Bronchial epithelial cell (primary cell): Measurements from ENCODE around the gene GAS7. TPM values are rescaled to one million over a fixed set of nuclear protein-coding genes. Genes with fewer than 3 reads are reported as not detected.

Experiments
- DNase-seq: peaks from one replicate; pipeline ENCODE4 v3.0.0-alpha.2; 2010; ENCODE audit warnings: low read depth
- FAIRE-seq: peaks from 2 replicates; lab custom pipeline; 2011; peaks lifted over from hg19 to GRCh38; lab: Jason Lieb, UNC
- H3K27me3 ChIP-seq: 2 replicates; pipeline ENCODE4 v1.5.1; 2011; ENCODE audit warnings: low read length; ENCODE audit not compliant: control insufficient read depth, insufficient read depth
- H3K36me3 ChIP-seq: 2 replicates; pipeline ENCODE4 v1.5.1; 2011; ENCODE audit warnings: low read length; ENCODE audit not compliant: control insufficient read depth, insufficient read depth
- H3K4me3 ChIP-seq: 2 replicates; pipeline ENCODE4 v1.5.1; 2011; ENCODE audit warnings: mild to moderate bottlenecking, low read depth, low read length, control low read depth
- total RNA-seq: library from RNA; depleted of rRNA; stranded (reverse); fragments of >200 nt; gene quantifications from 2 replicates; pipeline ENCODE4 v1.2.1, GENCODE V29; 2014
- TF ChIP-seq, protein P1 (sequence below): IDR thresholded peaks from 2 replicates; pipeline ENCODE4 v1.5.1; 2011; ENCODE audit warnings: mild to moderate bottlenecking, moderate library complexity, low read length, control low read depth, inconsistent platforms; ENCODE audit not compliant: insufficient read depth, severe bottlenecking

GAS7 gene
- total RNA-seq, 1 donor from 2014 or later, result 1.1 TPM

DNA sequence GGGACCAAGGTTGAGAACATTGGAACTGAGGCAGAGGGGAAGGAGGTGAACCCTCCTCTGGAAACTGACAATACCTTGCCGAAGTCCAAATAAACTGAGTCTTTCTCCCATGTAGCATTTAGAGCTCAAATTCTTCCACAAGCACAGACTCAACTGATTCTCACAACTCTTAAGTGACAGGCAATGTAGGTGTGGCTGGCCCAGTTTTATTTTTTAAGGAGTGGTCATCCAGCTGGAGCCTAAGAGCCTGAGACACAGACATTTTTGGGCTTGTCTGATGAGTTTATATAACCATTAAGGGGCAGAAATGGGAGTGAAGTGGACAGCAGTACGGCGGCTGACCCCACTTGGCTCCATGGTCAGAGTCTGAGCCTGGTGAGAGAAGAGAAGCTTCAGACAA, 304.2 kb downstream of the GAS7 start:
- FAIRE-seq, result no peak
- Histone ChIP-seq H3K36me3 (no peaks in the 10 kb centered on the region), H3K27me3 (no peaks in the 10 kb centered on the region), H3K4me3 (no peak overlapping the region)
- TF ChIP-seq, protein P1, sequence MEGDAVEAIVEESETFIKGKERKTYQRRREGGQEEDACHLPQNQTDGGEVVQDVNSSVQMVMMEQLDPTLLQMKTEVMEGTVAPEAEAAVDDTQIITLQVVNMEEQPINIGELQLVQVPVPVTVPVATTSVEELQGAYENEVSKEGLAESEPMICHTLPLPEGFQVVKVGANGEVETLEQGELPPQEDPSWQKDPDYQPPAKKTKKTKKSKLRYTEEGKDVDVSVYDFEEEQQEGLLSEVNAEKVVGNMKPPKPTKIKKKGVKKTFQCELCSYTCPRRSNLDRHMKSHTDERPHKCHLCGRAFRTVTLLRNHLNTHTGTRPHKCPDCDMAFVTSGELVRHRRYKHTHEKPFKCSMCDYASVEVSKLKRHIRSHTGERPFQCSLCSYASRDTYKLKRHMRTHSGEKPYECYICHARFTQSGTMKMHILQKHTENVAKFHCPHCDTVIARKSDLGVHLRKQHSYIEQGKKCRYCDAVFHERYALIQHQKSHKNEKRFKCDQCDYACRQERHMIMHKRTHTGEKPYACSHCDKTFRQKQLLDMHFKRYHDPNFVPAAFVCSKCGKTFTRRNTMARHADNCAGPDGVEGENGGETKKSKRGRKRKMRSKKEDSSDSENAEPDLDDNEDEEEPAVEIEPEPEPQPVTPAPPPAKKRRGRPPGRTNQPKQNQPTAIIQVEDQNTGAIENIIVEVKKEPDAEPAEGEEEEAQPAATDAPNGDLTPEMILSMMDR, result no peak
- DNase-seq, result no peak

DNA sequence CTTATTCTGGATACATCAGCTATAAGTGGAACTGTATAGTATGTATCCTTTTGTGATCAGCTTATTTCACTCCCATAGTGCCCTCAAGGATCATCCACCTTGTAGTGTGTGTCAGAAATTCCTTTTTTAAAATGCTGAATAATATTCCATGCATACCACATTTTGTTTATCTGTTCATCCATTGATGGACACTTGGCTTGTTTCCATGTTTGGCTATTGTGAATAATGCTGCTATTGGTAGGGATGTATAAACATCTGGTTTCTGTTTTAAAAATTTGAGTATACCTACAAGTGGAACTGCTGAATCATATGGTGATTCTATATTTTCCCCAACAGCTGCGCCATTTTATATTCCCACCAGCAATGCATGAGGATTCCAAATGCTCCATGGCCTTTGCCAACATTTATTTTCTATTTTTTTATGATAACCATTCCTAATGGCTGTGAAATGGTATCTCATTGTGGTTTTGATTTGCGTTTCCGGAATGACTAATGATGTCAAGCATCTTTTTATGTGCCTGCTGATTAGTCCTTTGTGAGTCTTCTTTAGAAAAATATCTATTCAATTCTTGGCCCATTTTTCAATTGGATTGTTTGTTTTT, 304.9 kb downstream of the GAS7 start:
- Histone ChIP-seq H3K27me3 (no peaks in the 10 kb centered on the region), H3K36me3 (no peaks in the 10 kb centered on the region), H3K4me3 (no peak overlapping the region)
- TF ChIP-seq, protein P1, result no peak
- DNase-seq (no peak), FAIRE-seq (no peak)

DNA sequence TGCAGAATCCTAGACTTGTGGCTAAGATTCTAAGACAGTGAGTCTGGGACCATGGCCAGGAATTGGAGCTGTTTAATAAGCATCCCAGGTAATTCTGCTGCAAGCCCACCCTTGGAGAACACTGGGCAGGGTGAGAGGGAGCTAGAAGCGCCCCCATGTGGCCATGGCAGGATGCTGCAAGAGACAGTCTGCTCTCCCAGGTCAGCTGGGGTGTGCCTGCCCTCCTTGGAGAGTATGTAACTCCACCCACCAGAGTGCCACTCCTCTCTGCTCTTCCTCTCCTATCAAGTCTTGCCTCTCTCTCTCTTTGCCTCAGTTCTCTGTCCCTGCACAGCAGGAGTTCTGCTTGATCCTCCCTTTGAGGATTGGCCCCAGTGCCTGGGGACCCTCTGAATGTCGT, 308.3 kb downstream of the GAS7 start:
- DNase-seq (no peak), FAIRE-seq (no peak)
- TF ChIP-seq, protein P1, result peak; percentile 26
- no peak overlapping the region for H3K4me3 ChIP-seq
- no peaks in the 10 kb centered on the region for H3K27me3 ChIP-seq
- H3K36me3 ChIP-seq, result no peaks in the 10 kb centered on the region

DNA sequence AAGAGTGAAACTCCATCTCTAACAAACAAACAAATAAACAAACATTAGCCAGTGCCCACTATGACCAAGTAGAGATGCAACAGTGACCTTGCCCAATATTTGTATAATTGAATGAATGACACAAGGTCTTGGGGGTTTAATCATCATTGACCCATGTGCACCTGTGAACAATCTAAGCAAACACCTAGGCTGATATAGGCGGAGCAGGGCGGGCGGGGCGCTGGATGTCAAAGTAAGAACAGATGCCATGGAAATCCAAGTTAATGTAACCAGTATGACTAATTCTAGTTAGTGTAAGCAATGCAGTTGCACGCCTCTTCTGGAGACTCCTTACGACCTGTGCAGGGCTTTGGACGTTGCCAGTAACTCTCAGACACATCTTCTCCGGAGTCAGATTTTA, 310.9 kb downstream of the GAS7 start:
- DNase-seq (no peak), FAIRE-seq (no peak)
- Histone ChIP-seq H3K36me3 (no peaks in the 10 kb centered on the region), H3K27me3 (no peaks in the 10 kb centered on the region), H3K4me3 (no peak overlapping the region)
- TF ChIP-seq, protein P1, result no peak

DNA sequence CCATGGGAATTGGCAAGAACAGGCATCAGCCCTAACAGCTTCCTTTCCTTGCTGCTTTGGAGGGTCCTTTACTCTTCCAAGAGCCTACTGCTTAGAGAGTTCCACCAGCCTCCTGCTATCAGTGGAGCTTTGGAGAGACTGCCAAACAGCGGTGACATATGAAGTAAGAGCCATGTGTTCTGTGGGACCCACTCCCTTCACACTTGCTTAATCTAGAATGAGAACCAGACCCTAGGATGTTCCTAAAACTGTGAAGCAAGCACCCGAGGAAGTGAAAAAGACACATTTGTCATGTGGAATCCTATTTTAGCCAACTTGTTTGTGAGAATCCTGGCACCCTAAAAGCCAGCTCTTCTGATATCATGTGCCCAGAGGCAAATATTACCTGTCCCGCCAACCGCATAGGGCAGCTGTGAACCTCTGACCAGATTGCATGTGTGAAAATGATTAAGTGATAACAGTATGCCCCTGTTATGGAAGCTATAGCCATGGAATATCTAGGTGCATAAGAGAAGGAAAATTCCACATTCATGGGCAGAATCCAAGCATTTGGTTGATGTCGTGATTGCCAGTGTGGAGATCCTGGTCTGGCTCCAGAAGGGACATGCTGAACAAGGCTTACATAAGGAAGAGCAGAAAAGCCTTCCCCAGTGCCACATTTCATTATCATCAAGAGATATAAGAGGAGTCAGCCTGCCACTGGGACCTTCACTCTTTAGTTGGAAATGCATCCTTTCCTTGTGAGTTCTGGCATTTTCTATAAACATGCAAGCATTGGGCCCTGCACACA, 312.1 kb downstream of the GAS7 start:
- TF ChIP-seq, protein P1, result no peak
- no peaks in the 10 kb centered on the region for H3K27me3 ChIP-seq
- H3K36me3 ChIP-seq, result no peaks in the 10 kb centered on the region
- DNase-seq (no peak), FAIRE-seq (peak; percentile 55)
- H3K4me3 ChIP-seq, result no peak overlapping the region
